Measurements from ENCODE around the gene PIM3. TPM values are rescaled to one million over a fixed set of nuclear protein-coding genes. Genes with fewer than 3 reads are reported as not detected.
A peak's percentile ranks its signal among the peaks of the same experiment; 100 is the strongest.

PIM3 gene
- polyA plus RNA-seq, 4 donors: 35.7 to 72.2 (median 45.9) TPM

GRCh38 chr22:49929994-49930575 lies 30.5 kb upstream of the PIM3 start:
- no peaks in the 10 kb centered on the region for H3K9me3 ChIP-seq (ENCODE audit: control insufficient read depth in 2 of 2, insufficient read depth in 1 of 2, low read depth in 1 of 2, low read length in 1 of 2)
- peaks cover 0 to 8% (median 0%) of the 10 kb centered on the region in 3 donors for H3K27me3 ChIP-seq (ENCODE audit: control insufficient read depth in 3 of 3, insufficient read depth in 3 of 3, low read length in 3 of 3)
- FAIRE-seq (no peak), DNase-seq (no peak)
- no peak overlapping the region for H3K27ac ChIP-seq (ENCODE audit: low read depth in 1 of 3, low read length in 2 of 3)
- H3K4me1 ChIP-seq (ENCODE audit: control insufficient read depth in 3 of 3, insufficient read depth in 2 of 3, low read depth in 1 of 3, low read length in 2 of 3): peaks cover 0 to 9% (median 3%) of the 10 kb centered on the region in 3 donors
- no peak overlapping the region for H3K4me3 ChIP-seq (ENCODE audit: low read depth in 1 of 3, low read length in 3 of 3)
- peaks cover 0 to 9% (median 0%) of the 10 kb centered on the region in 3 donors for H3K36me3 ChIP-seq (ENCODE audit: control insufficient read depth in 3 of 3, insufficient read depth in 2 of 3, low read depth in 1 of 3, low read length in 3 of 3)
- 52 to 69% (median 68%) methylated on average over 21 of the region's 21 CpGs for WGBS, 3 donors

- Histone ChIP-seq H3K4me1 (ENCODE audit: control insufficient read depth in 3 of 3, insufficient read depth in 2 of 3, low read depth in 1 of 3, low read length in 2 of 3) (peaks cover 0 to 9% (median 3%) of the 10 kb centered on the region in 3 donors), H3K9me3 (ENCODE audit: control insufficient read depth in 2 of 2, insufficient read depth in 1 of 2, low read depth in 1 of 2, low read length in 1 of 2) (no peaks in the 10 kb centered on the region), H3K36me3 (ENCODE audit: control insufficient read depth in 3 of 3, insufficient read depth in 2 of 3, low read depth in 1 of 3, low read length in 3 of 3) (peaks cover 0 to 4% (median 0%) of the 10 kb centered on the region in 3 donors), H3K27ac (ENCODE audit: low read depth in 1 of 3, low read length in 2 of 3) (peak overlapping the region in 1 of 3 donors; percentile 68), H3K27me3 (ENCODE audit: control insufficient read depth in 3 of 3, insufficient read depth in 3 of 3, low read length in 3 of 3) (peaks cover 0 to 8% (median 0%) of the 10 kb centered on the region in 3 donors), H3K4me3 (ENCODE audit: low read depth in 1 of 3, low read length in 3 of 3) (no peak overlapping the region)
- peak; percentile 81 to 90 for DNase-seq
- WGBS, 3 donors: 47 to 50% (median 48%) methylated on average over 14 of the region's 14 CpGs
- FAIRE-seq: no peak
Measured at GRCh38 chr22:49930596-49931412, 29.8 kb upstream of the PIM3 start.

- FAIRE-seq: no peak
- no peaks in the 10 kb centered on the region for H3K9me3 ChIP-seq (ENCODE audit: control insufficient read depth in 2 of 2, insufficient read depth in 1 of 2, low read depth in 1 of 2, low read length in 1 of 2)
- H3K27me3 ChIP-seq (ENCODE audit: control insufficient read depth in 3 of 3, insufficient read depth in 3 of 3, low read length in 3 of 3): peaks cover 0 to 8% (median 0%) of the 10 kb centered on the region in 3 donors
- H3K27ac ChIP-seq (ENCODE audit: low read depth in 1 of 3, low read length in 2 of 3): peak overlapping the region in 2 of 3 donors; percentile 24 to 87
- no peak for DNase-seq
- H3K4me1 ChIP-seq (ENCODE audit: control insufficient read depth in 3 of 3, insufficient read depth in 2 of 3, low read depth in 1 of 3, low read length in 2 of 3): peaks cover 0 to 17% (median 3%) of the 10 kb centered on the region in 3 donors
- WGBS, 3 donors: 73 to 78% (median 76%) methylated on average over 27 of the region's 27 CpGs
- H3K4me3 ChIP-seq (ENCODE audit: low read depth in 1 of 3, low read length in 3 of 3): no peak overlapping the region
- H3K36me3 ChIP-seq (ENCODE audit: control insufficient read depth in 3 of 3, insufficient read depth in 2 of 3, low read depth in 1 of 3, low read length in 3 of 3): no peaks in the 10 kb centered on the region
Measured at GRCh38 chr22:49933236-49934159, 27.1 kb upstream of the PIM3 start.

- peaks cover 0 to 3% (median 0%) of the 10 kb centered on the region in 3 donors for H3K27me3 ChIP-seq (ENCODE audit: control insufficient read depth in 3 of 3, insufficient read depth in 3 of 3, low read length in 3 of 3)
- H3K4me3 ChIP-seq (ENCODE audit: low read depth in 1 of 3, low read length in 3 of 3): peak overlapping the region in 2 of 3 donors; percentile 33 to 39
- no peaks in the 10 kb centered on the region for H3K36me3 ChIP-seq (ENCODE audit: control insufficient read depth in 3 of 3, insufficient read depth in 2 of 3, low read depth in 1 of 3, low read length in 3 of 3)
- 41 to 47% (median 43%) methylated on average over 23 to 24 of the region's 24 CpGs for WGBS, 3 donors
- peaks cover 0 to 17% (median 3%) of the 10 kb centered on the region in 3 donors for H3K4me1 ChIP-seq (ENCODE audit: control insufficient read depth in 3 of 3, insufficient read depth in 2 of 3, low read depth in 1 of 3, low read length in 2 of 3)
- no peaks in the 10 kb centered on the region for H3K9me3 ChIP-seq (ENCODE audit: control insufficient read depth in 2 of 2, insufficient read depth in 1 of 2, low read depth in 1 of 2, low read length in 1 of 2)
- FAIRE-seq (no peak), DNase-seq (peak in 1 of 2 donors; percentile 49)
- H3K27ac ChIP-seq (ENCODE audit: low read depth in 1 of 3, low read length in 2 of 3): peak overlapping the region; percentile 42 to 87 (median 62)
Measured at GRCh38 chr22:49934160-49934890, 26.2 kb upstream of the PIM3 start.

GRCh38 chr22:49934891-49935557 lies 25.5 kb upstream of the PIM3 start:
- Histone ChIP-seq H3K27me3 (ENCODE audit: control insufficient read depth in 3 of 3, insufficient read depth in 3 of 3, low read length in 3 of 3) (no peaks in the 10 kb centered on the region), H3K36me3 (ENCODE audit: control insufficient read depth in 3 of 3, insufficient read depth in 2 of 3, low read depth in 1 of 3, low read length in 3 of 3) (no peaks in the 10 kb centered on the region), H3K27ac (ENCODE audit: low read depth in 1 of 3, low read length in 2 of 3) (peak overlapping the region; percentile 42 to 87 (median 62)), H3K9me3 (ENCODE audit: control insufficient read depth in 2 of 2, insufficient read depth in 1 of 2, low read depth in 1 of 2, low read length in 1 of 2) (no peaks in the 10 kb centered on the region), H3K4me1 (ENCODE audit: control insufficient read depth in 3 of 3, insufficient read depth in 2 of 3, low read depth in 1 of 3, low read length in 2 of 3) (peaks cover 0 to 13% (median 3%) of the 10 kb centered on the region in 3 donors), H3K4me3 (ENCODE audit: low read depth in 1 of 3, low read length in 3 of 3) (peak overlapping the region in 2 of 3 donors; percentile 33 to 39)
- FAIRE-seq: no peak
- WGBS, 3 donors: 5 to 9% (median 9%) methylated on average over 33 to 56 of the region's 56 CpGs
- DNase-seq: peak in 1 of 2 donors; percentile 80

GRCh38 chr22:49935561-49935960 lies 25.0 kb upstream of the PIM3 start:
- Histone ChIP-seq H3K9me3 (ENCODE audit: control insufficient read depth in 2 of 2, insufficient read depth in 1 of 2, low read depth in 1 of 2, low read length in 1 of 2) (no peaks in the 10 kb centered on the region), H3K27me3 (ENCODE audit: control insufficient read depth in 3 of 3, insufficient read depth in 3 of 3, low read length in 3 of 3) (no peaks in the 10 kb centered on the region), H3K27ac (ENCODE audit: low read depth in 1 of 3, low read length in 2 of 3) (no peak overlapping the region), H3K4me3 (ENCODE audit: low read depth in 1 of 3, low read length in 3 of 3) (peak overlapping the region in 2 of 3 donors; percentile 16 to 39), H3K36me3 (ENCODE audit: control insufficient read depth in 3 of 3, insufficient read depth in 2 of 3, low read depth in 1 of 3, low read length in 3 of 3) (no peaks in the 10 kb centered on the region), H3K4me1 (ENCODE audit: control insufficient read depth in 3 of 3, insufficient read depth in 2 of 3, low read depth in 1 of 3, low read length in 2 of 3) (peaks cover 0 to 13% (median 3%) of the 10 kb centered on the region in 3 donors)
- FAIRE-seq (no peak), DNase-seq (no peak)
- 3 to 14% (median 7%) methylated on average over 5 to 15 of the region's 16 CpGs for WGBS, 3 donors

Measured in small intestine (tissue), 7 donors.